GM12878 (cell line): Measurements from ENCODE around the gene SEC62. TPM values are rescaled to one million over a fixed set of nuclear protein-coding genes. Genes with fewer than 3 reads are reported as not detected.
A peak's percentile ranks its signal among the peaks of the same experiment; 100 is the strongest.

Experiments used
- ATAC-seq: fragments of 200-7000 bp; cut with Tn5 transposase; 3 replicates; pipeline ENCODE4 v1.9.1; 2020; ENCODE audit warnings: mild to moderate bottlenecking, moderate library complexity
- BruUV-seq: library from RNA; stranded (reverse); fragments of 400-500 nt; replicated peaks from 2 replicates; lab custom pipeline; 2021; lab: Mats Ljungman, UMichigan
- CTCF ChIA-PET: fragments of 300-600 bp; sonication (Branson Sonifier 250); formaldehyde crosslinking; extraction: SDS; loops from one replicate; lab custom pipeline; 2021; ENCODE audit warnings: inconsistent platforms; lab: Yijun Ruan, JAX
- POLR2A ChIA-PET: fragments of 350-600 bp; formaldehyde crosslinking; extraction: SDS; loops from one replicate; lab custom pipeline; 2021; ENCODE audit warnings: inconsistent platforms; lab: Charles Lee
- RAD21 ChIA-PET: fragments of 300-600 bp; sonication (Branson Sonifier 250); formaldehyde crosslinking; loops from one replicate; lab custom pipeline; 2023; ENCODE audit warnings: antibody characterized with exemption; ENCODE audit not compliant: unreplicated experiment; lab: Charles Lee
- SMC1A ChIA-PET: fragments of 300-600 bp; sonication (Branson Sonifier 250); formaldehyde crosslinking; loops from one replicate; lab custom pipeline; 2023; ENCODE audit not compliant: unreplicated experiment, uncharacterized antibody; lab: Charles Lee
- DNase-seq: peaks from one replicate; pipeline ENCODE4 v3.0.0-alpha.2; 2011; ENCODE audit warnings: low read depth, low spot score
- FAIRE-seq: peaks from 3 replicates; lab custom pipeline; 2011; peaks lifted over from hg19 to GRCh38; lab: Jason Lieb, UNC
- H2AFZ ChIP-seq: 2 replicates; pipeline ENCODE4 v1.6.0; 2011; ENCODE audit warnings: low read depth, low read length, control low read depth; ENCODE audit not compliant: control insufficient read depth
- H3K27ac ChIP-seq: 2 replicates; pipeline ENCODE4 v1.5.1; 2011; ENCODE audit warnings: control low read depth; ENCODE audit not compliant: control insufficient read depth, insufficient read depth
- H3K27me3 ChIP-seq, 2 experiments: replicated peaks in 1 of 2; 2 replicates each; pipeline versions ENCODE4 v1.6.0 to v1.6.1; 2011; ENCODE audit warnings: low read length in 1 of 2; ENCODE audit not compliant: control insufficient read depth in 2 of 2, insufficient read depth in 2 of 2
- H3K36me3 ChIP-seq, 2 experiments: 2 replicates each; pipeline ENCODE4 v1.5.1; 2011; ENCODE audit warnings: low read length in 1 of 2; ENCODE audit not compliant: control insufficient read depth in 2 of 2, insufficient read depth in 2 of 2
- H3K4me1 ChIP-seq: 2 replicates; pipeline ENCODE4 v1.6.1; 2011; ENCODE audit warnings: mild to moderate bottlenecking, low read length, moderate library complexity, mixed read lengths; ENCODE audit not compliant: control insufficient read depth, insufficient read depth
- H3K4me2 ChIP-seq: 2 replicates; pipeline ENCODE4 v1.6.0; 2011; ENCODE audit warnings: control low read depth; ENCODE audit not compliant: control insufficient read depth, insufficient read depth
- H3K4me3 ChIP-seq: fragments of 200-600 bp; sonication (generic); 2 replicates; pipeline ENCODE4 v1.5.1; 2016
- H3K79me2 ChIP-seq: 2 replicates; pipeline ENCODE4 v1.6.0; 2011; ENCODE audit warnings: low read length; ENCODE audit not compliant: control insufficient read depth, insufficient read depth
- H3K9ac ChIP-seq: 2 replicates; pipeline ENCODE4 v1.8.0; 2011; ENCODE audit warnings: low read length, control low read depth, mixed read lengths; ENCODE audit not compliant: control insufficient read depth, insufficient read depth
- H3K9me3 ChIP-seq: replicated peaks from 3 replicates; pipeline ENCODE4 v1.5.1; 2011; ENCODE audit warnings: mild to moderate bottlenecking, low read length; ENCODE audit not compliant: control insufficient read depth, insufficient read depth
- H4K20me1 ChIP-seq: 2 replicates; pipeline ENCODE4 v1.6.0; 2011; ENCODE audit not compliant: control insufficient read depth, insufficient read depth
- ATF2 ChIP-seq: IDR thresholded peaks from 2 replicates; pipeline ENCODE4 v1.6.1; 2012; ENCODE audit warnings: low read length, inconsistent platforms
- DPF2 ChIP-seq: fragments of 450-650 bp; IDR thresholded peaks from 2 replicates; pipeline ENCODE4 v1.6.1; 2017; ENCODE audit warnings: mild to moderate bottlenecking
- MEF2A ChIP-seq: IDR thresholded peaks from 2 replicates; pipeline ENCODE4 v1.6.1; 2011; ENCODE audit warnings: low read depth, mild to moderate bottlenecking, low read length, moderate library complexity; ENCODE audit not compliant: insufficient read depth
- MLLT1 ChIP-seq: fragments of 450-650 bp; IDR thresholded peaks from 2 replicates; pipeline ENCODE4 v1.6.1; 2016; ENCODE audit warnings: mild to moderate bottlenecking
- MTA2 ChIP-seq: fragments of 450-650 bp; IDR thresholded peaks from 2 replicates; pipeline ENCODE4 v1.6.1; 2016; ENCODE audit warnings: low read depth, mild to moderate bottlenecking, moderate library complexity
- PBX3 ChIP-seq: IDR thresholded peaks from 2 replicates; pipeline ENCODE4 v1.6.1; 2011; ENCODE audit warnings: mild to moderate bottlenecking, low read depth, low read length, moderate library complexity; ENCODE audit not compliant: insufficient replicate concordance
- PKNOX1 ChIP-seq: fragments of 450-650 bp; IDR thresholded peaks from 2 replicates; pipeline ENCODE4 v1.6.1; 2016; ENCODE audit warnings: mild to moderate bottlenecking
- POLR2A ChIP-seq: IDR thresholded peaks from 2 replicates; pipeline ENCODE4 v1.6.1; 2011; ENCODE audit warnings: low read depth, mild to moderate bottlenecking, low read length
- RCOR1 ChIP-seq: conservative IDR thresholded peaks from 2 replicates; pipeline ENCODE4 v1.6.1; 2012; ENCODE audit warnings: low read depth, low read length, improper control_type of control experiment
- TCF12 ChIP-seq: IDR thresholded peaks from 2 replicates; pipeline ENCODE4 v1.6.1; 2011; ENCODE audit warnings: low read depth, mild to moderate bottlenecking, low read length
- YY1 ChIP-seq: IDR thresholded peaks from 2 replicates; pipeline ENCODE4 v1.6.1; 2011; ENCODE audit warnings: low read depth, mild to moderate bottlenecking, low read length
- WGBS: methylation state at CpG from one replicate; pipeline ENCODE4 v1.1.6; 2016; ENCODE audit warnings: low lambda C conversion rate; ENCODE audit not compliant: insufficient replicate concordance, insufficient coverage; ENCODE audit errors: missing lambda C conversion rate; 5-methylcytosine and 5-hydroxymethylcytosine counted together
- in situ Hi-C: fragments of 300-500 bp; cut with MboI; formaldehyde crosslinking; loops from 9 replicates; pipeline ENCODE4 v1.14.3; 2018; ENCODE audit warnings: mixed read lengths
- intact Hi-C: fragments of 100-400 bp; cut with micrococcal nuclease; formaldehyde crosslinking; loops from one replicate; pipeline ENCODE4 v1.14.2; 2022; ENCODE audit not compliant: unreplicated experiment
- polyA plus RNA-seq, 11 experiments: library from polyadenylated mRNA; depleted of rRNA in 4 of 11; unstranded in 6 of 11; stranded (reverse) in 5 of 11; fragments of >200 nt; fragmentation: Nextera tagmentation in 4 of 11; fragmentation: Illumina TruSeq in 1 of 11; extraction: Ambion mirVana in 4 of 11; extraction: Trizol in 1 of 11; gene quantifications; 1 replicate in 1 of 11; 2 replicates in 10 of 11; pipeline versions ENCODE4 v1.2.1 to v1.2.3, GENCODE V29; 2011 to 2016; ENCODE audit warnings: inconsistent platforms in 2 of 11, missing spikeins in 2 of 11, low read depth in 1 of 11
- total RNA-seq, 4 experiments: library from RNA; depleted of rRNA in 3 of 4; stranded (reverse); fragments of >200 nt in 3 of 4; fragmentation: Illumina TruSeq in 1 of 4; extraction: Trizol in 1 of 4; gene quantifications; 2 replicates each; pipeline versions ENCODE4 v1.2.1 to v1.2.3, GENCODE V29; 2013 to 2021

The SEC62 gene
- total and polyA plus RNA-seq, 10 of the 15 experiments (the other 5 are each of a cell fraction or from before 2014, with no cell fraction given), result 25.6 to 270 (median 94.8) TPM

- TF ChIP-seq PBX3, result peak; percentile 51
- no peak for TF ChIP-seq MLLT1
- peak; percentile 14; the same call in 1 of the 2 replicates for TF ChIP-seq YY1
- peak; percentile 68 for TF ChIP-seq MTA2
- TF ChIP-seq MEF2A, result peak; percentile 74
- peak; percentile 59; the same call in 1 of the 2 replicates for TF ChIP-seq TCF12
- TF ChIP-seq POLR2A, result peak; percentile 48; the same call in 1 of the 2 replicates
- peak; percentile 60; the same call in 1 of the 2 replicates for TF ChIP-seq DPF2
These were observed 34.7 kb upstream of the SEC62 start (continued) for GRCh38 chr3:169931747-169932520.

- Histone ChIP-seq H3K4me2 (no peak overlapping the region), H3K4me3 (no peak overlapping the region), H3K9me3 (no peaks in the 10 kb centered on the region; the same call in 2 of the 3 replicates), H3K9ac (peak overlapping the region; percentile 78), H3K4me1 (peaks cover 38% of the 10 kb centered on the region), H3K36me3 (no peaks in the 10 kb centered on the region), H4K20me1 (no peaks in the 10 kb centered on the region), H3K27me3 (no peaks in the 10 kb centered on the region), H3K27ac (peak overlapping the region; percentile 99), H2AFZ (0 out of 2 replicates have a peak overlapping the region, but pooled peaks have one; percentile 37), H3K79me2 (no peaks in the 10 kb centered on the region)
- no peak for FAIRE-seq
- DNase-seq, result no peak
- CTCF ChIA-PET, result interaction anchor here (0.9 to 2.7 kb wide), 4 partner anchors 9 to 28 kb away, joined by 3 to 12 read pairs (median 6); partner anchors contain the start of gene SEC62
- 0% methylated on average over 1 of the region's 1 CpG for WGBS
- POLR2A ChIA-PET, result interaction anchor here (2.2 to 3.3 kb wide), 2 partner anchors 10 to 28 kb away, joined by 10 to 24 read pairs; partner anchors contain the start of gene SEC62
- no peak for TF ChIP-seq ATF2
- TF ChIP-seq PKNOX1, result no peak
- no peak for TF ChIP-seq RCOR1
- BruUV-seq, result no TSS peak
- in situ Hi-C loops, result no loop called here
- SMC1A ChIA-PET, result interaction anchor here (0.6 to 14.2 kb wide), 10 partner anchors 8 to 935 kb away, joined by 3 to 174 read pairs (median 5); partner anchors contain the start of gene SEC62
- no peak for ATAC-seq
- intact Hi-C loops, result no loop called here
- RAD21 ChIA-PET, result interaction anchor here (1.1 to 13.6 kb wide), 5 partner anchors 9 to 162 kb away, joined by 3 to 123 read pairs (median 7); partner anchors contain the start of gene SEC62
These were observed 27.3 kb upstream of the SEC62 start for GRCh38 chr3:169939320-169939719.
